Psoas muscle (tissue), 8 donors: ENCODE data around the gene CA11. TPM values are rescaled to one million over a fixed set of nuclear protein-coding genes. Genes with fewer than 3 reads are reported as not detected.
"Not testable (repeated sequence)": the region's sequence is repeated elsewhere in the genome, so short reads cannot be mapped to it uniquely, and the experiment has no call there.

Experiments used
- ATAC-seq, 4 donors: fragments of 200-7000 bp; cut with Tn5 transposase; one replicate each; pipeline ENCODE4 v1.9.1; 2020; ENCODE audit warnings: moderate library complexity in 3 of 4, mild to moderate bottlenecking in 2 of 4
- DNase-seq, 2 donors: peaks; one replicate each; pipeline ENCODE4 v3.0.0-alpha.2; 2020
- H3K27ac ChIP-seq: fragments of 200-600 bp; one replicate; pipeline ENCODE4 v1.8.0; 2022
- H3K27me3 ChIP-seq, 3 donors: fragments of 200-600 bp in 1 of 3; one replicate each; pipeline versions ENCODE4 v1.6.1 to v1.8.0; 2013 to 2022; ENCODE audit warnings: low read length in 2 of 3, mild to moderate bottlenecking in 2 of 3, moderate library complexity in 1 of 3; ENCODE audit not compliant: insufficient read depth in 3 of 3
- H3K36me3 ChIP-seq, 2 donors: fragments of 200-600 bp in 1 of 2; one replicate each; pipeline versions ENCODE4 v1.6.1 to v1.8.0; 2013 to 2022; ENCODE audit warnings: low read depth in 1 of 2, mild to moderate bottlenecking in 1 of 2, moderate library complexity in 1 of 2; ENCODE audit not compliant: insufficient read depth in 1 of 2
- H3K4me1 ChIP-seq: fragments of 200-600 bp; one replicate; pipeline ENCODE4 v1.8.0; 2022
- H3K4me3 ChIP-seq: fragments of 200-600 bp; one replicate; pipeline ENCODE4 v1.8.0; 2022; ENCODE audit warnings: mild to moderate bottlenecking
- H3K9me3 ChIP-seq: fragments of 200-600 bp; one replicate; pipeline ENCODE4 v1.8.0; 2022
- CTCF ChIP-seq: fragments of 200-600 bp; IDR thresholded peaks from one replicate; pipeline ENCODE4 v1.8.0; 2022; ENCODE audit warnings: antibody characterized with exemption
- WGBS, 3 donors: extraction: QIAGEN DNeasy Blood & Tissue Kit; methylation state at CpG; one replicate each; pipeline versions ENCODE4 v1.1.6 to v1.1.7; 2013; 5-methylcytosine and 5-hydroxymethylcytosine counted together
- intact Hi-C, 2 donors: fragments of 100-400 bp; cut with DNase I; formaldehyde crosslinking; loops; one replicate each; pipeline versions ENCODE4 v1.11.0 to v1.14.2; 2022
- polyA plus RNA-seq, 3 donors: library from polyadenylated mRNA; stranded (reverse); fragments of 200-250 nt; gene quantifications; one replicate each; pipeline ENCODE4 v1.2.3, GENCODE V29; 2013
- total RNA-seq, 4 donors: library from RNA; stranded (reverse); fragmentation: NEBNext Ultra II Directional in 2 of 4; extraction: Animal tissue kit (Norgen Biotek cat#: 25700) in 2 of 4; gene quantifications; one replicate each; pipeline versions ENCODE4 v1.2.1 to v1.2.4, GENCODE V29; 2021 to 2023
- donor health status: healthy with polysubstance abuse.
- donor health status: DM: no; HTN: no; CAD: no; lungs with moderate emphysema.
- donor health status: Bipolar disorder and iron deficiency.
- donor health status: healthy.
- donor health status: DM: yes; HTN: yes; CAD: no.
- donor health status: DM: no; HTN: no; CAD: no.
- donor health status: DM: no; HTN: no; CAD: no.
- donor health status: DM: yes; HTN: yes; CAD: no.

The CA11 gene
- total and polyA plus RNA-seq, 7 donors, result 2.3 to 10.6 (median 8.6) TPM

GRCh38 chr19:48660852-48661710 is 15.1 kb upstream of the CA11 start:
- TF ChIP-seq CTCF, result no peak
- Histone ChIP-seq H3K27ac (peak overlapping the region; percentile 23), H3K4me3 (no peak overlapping the region), H3K36me3 (no peaks in the 10 kb centered on the region), H3K4me1 (no peaks in the 10 kb centered on the region), H3K27me3 (no peaks in the 10 kb centered on the region), H3K9me3 (no peaks in the 10 kb centered on the region)
- peak; percentile 83 to 95 (median 88) for ATAC-seq
- peak; percentile 83 to 93 for DNase-seq
- intact Hi-C loops, result no loop called here
- 55 to 65% (median 59%) methylated on average over 35 of the region's 35 CpGs for WGBS, 3 donors

- intact Hi-C loops, result no loop called here
- no peak for DNase-seq
These were observed 13.8 kb upstream of the CA11 start for GRCh38 chr19:48659768-48660167.

GRCh38 chr19:48658483-48658882 is 12.5 kb upstream of the CA11 start:
- WGBS, 3 donors, result 92 to 98% (median 93%) methylated on average over 6 of the region's 6 CpGs

More at GRCh38 chr19:48659768-48660167, 13.8 kb upstream of the CA11 start:
- 80 to 85% (median 84%) methylated on average over 5 of the region's 5 CpGs for WGBS, 3 donors
- Histone ChIP-seq H3K4me1 (no peaks in the 10 kb centered on the region), H3K27ac (no peak overlapping the region), H3K36me3 (no peaks in the 10 kb centered on the region), H3K4me3 (no peak overlapping the region), H3K9me3 (no peaks in the 10 kb centered on the region), H3K27me3 (no peaks in the 10 kb centered on the region)
- no peak for ATAC-seq
- no peak for TF ChIP-seq CTCF

GRCh38 chr19:48657828-48658227 is 11.8 kb upstream of the CA11 start:
- H3K4me3 ChIP-seq, H3K27me3 ChIP-seq, H3K27ac ChIP-seq, ATAC-seq, H3K9me3 ChIP-seq, DNase-seq, H3K4me1 ChIP-seq, H3K36me3 ChIP-seq, intact Hi-C loops: not testable (repeated sequence)
- 92 to 98% (median 97%) methylated on average over 5 of the region's 5 CpGs for WGBS, 3 donors

More at GRCh38 chr19:48658483-48658882, 12.5 kb upstream of the CA11 start:
- no peak overlapping the region for H3K4me3 ChIP-seq
- no peaks in the 10 kb centered on the region for H3K36me3 ChIP-seq
- H3K4me1 ChIP-seq, result no peaks in the 10 kb centered on the region
- no peak for TF ChIP-seq CTCF
- H3K27me3 ChIP-seq, result no peaks in the 10 kb centered on the region
- DNase-seq (no peak), ATAC-seq (no peak)
- H3K27ac ChIP-seq, result no peak overlapping the region
- intact Hi-C loops, result no loop called here
- H3K9me3 ChIP-seq, result no peaks in the 10 kb centered on the region

GRCh38 chr19:48656840-48657474 is 11.0 kb upstream of the CA11 start:
- Histone ChIP-seq H3K4me3 (no peak overlapping the region), H3K27me3 (no peaks in the 10 kb centered on the region), H3K9me3 (no peaks in the 10 kb centered on the region), H3K27ac (no peak overlapping the region), H3K4me1 (no peaks in the 10 kb centered on the region), H3K36me3 (no peaks in the 10 kb centered on the region)
- no peak for TF ChIP-seq CTCF
- ATAC-seq, result no peak
- intact Hi-C loops, result no loop called here
- no peak for DNase-seq
- 48 to 55% (median 50%) methylated on average over 16 of the region's 16 CpGs for WGBS, 3 donors
